NCI-H524 (cell line): ENCODE data around the gene HPX.
"Not testable (repeated sequence)": the region's sequence is repeated elsewhere in the genome, so short reads cannot be mapped to it uniquely, and the experiment has no call there.

Experiments used
- DNase-seq, 2 experiments: peaks; one replicate each; lab custom pipeline; 2025; lab: John Stamatoyannopoulos, UW

Gene HPX

DNA sequence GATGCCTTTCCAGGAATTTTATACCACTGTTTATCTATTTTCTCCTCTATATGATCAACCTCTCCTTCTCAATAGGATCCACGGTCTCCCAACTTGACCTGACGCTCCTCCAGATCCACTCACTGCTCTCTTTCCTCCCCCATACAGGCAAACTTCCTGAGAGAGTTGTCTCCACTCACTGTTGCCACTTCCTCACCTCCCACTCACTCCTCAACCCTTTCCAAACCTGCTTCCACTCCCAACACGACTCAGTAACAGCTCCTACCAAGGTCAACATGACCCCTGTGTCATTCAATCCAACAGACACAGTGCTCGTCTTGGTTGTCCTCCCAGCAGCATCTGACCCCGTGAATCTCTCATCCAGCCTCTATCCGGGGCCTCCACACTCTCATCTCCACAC, 25.0 kb downstream of the HPX start:
- no peak for DNase-seq

DNA sequence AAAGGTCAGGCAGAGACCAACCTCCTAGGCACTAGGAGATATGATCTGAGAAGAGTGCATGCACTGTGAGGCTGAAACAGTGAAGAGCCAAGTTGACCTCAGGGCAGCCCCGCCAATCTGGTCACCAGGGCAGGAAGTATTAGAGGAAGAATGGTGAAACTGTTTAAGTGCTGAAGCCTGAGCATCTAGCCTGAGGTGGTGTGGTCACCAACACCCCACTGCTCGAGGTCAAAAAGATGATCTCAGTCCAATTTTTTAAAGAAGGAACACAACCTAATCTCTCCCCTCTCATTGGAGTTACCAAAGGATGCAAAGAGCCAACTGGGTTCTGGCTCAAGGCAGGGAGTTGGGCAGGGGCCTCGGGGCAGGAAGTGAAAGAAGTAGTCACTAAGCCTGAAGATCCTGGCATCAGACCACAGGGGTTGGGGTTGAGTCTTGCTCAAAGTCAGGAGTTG, 25.9 kb downstream of the HPX start:
- DNase-seq: no peak

DNA sequence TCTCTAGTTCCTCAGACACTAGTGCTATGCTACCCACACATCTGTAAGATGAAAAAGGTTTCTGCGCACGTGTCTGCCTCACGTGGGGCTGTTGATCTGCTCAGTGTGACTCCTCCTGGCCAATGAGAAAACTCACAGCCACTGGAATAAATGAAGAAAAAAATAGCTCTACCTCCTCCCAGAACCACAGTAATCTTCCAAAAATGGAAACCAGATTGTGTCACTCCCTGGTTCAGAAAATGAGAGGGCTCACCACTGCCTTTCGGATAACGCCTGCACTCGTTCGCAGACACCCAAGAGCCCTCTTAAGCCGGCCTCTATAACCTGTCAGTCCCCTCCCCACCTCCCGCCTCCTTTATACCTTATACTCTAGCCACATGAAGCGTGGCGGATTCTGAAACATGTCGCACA, 27.0 kb downstream of the HPX start:
- no peak for DNase-seq

DNA sequence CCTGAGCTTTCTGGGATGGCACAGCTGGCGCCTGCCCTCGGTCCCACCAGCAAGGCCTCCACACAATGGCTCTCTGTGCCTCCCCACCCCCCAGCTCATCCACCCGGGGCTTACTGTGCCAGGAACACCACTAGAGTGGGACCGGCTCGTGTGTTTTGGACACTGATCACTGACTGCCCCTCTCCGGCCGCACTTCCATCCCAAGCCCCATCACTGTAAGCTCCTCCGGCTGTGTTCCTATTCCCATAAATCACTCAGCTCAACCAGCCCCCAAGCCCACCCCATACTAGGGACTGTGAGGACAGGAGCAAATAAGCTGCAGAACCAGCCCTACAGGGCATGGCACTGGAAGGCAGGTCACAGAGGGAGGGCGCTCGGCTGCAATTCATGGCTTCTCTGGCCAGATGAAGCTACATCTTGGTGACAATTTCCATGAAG, 29.2 kb downstream of the HPX start:
- no peak for DNase-seq

DNA sequence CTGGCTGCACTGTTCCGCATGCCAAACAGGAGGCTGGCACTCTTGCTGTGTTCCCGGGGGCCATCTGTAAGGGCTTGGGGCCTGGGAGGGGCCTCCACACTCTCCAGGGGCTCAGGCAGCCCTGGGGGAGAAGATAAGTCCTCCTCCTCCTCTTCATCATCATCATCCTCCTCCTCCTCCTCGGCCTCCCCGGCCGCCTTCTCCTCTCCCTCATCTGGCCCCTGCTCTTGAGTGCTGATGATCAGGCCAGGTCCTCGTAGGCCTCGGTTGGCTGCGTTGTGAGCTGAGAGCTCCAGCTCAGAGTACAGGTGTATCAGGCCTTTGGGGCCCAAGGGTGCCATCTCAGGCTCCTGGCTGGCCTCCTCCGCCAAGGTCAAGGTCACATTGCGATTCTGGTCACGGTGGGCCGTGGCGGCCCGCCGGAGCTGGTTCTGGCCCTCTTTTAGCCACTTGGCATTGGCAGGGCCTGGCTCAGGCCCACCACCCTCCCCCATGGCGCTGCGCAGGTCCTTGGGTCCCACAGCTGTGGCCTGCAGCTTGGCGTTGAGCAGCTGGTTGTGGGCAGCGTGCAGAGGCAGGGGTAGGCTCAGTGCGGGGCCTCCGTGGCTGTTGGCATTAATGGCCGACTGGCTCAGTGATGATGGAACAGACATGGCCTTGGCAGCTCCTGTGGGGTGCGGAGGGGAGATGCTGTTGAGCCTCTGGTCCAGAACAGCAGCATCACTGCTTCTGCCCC, 29.9 kb downstream of the HPX start:
- DNase-seq: no peak

DNA sequence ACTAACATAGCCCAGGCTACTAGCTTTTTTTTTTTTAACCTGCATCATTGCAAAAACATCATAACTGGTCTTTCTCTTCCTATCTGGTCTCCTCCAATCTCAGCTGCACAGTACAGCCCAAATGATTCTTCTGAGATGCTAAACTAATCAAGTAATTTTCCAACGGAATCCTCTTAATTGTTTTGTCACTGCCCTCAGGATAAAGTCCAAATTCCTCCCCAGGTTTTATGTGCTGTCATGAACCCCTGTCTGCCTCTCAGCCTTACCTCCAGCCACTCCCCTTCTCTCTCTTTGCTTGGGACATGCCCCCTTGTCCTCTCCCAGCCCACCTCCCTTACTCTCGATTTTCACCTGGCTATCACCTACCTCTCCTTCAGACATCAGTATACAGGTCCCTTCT, 34.4 kb downstream of the HPX start:
- no peak for DNase-seq

DNA sequence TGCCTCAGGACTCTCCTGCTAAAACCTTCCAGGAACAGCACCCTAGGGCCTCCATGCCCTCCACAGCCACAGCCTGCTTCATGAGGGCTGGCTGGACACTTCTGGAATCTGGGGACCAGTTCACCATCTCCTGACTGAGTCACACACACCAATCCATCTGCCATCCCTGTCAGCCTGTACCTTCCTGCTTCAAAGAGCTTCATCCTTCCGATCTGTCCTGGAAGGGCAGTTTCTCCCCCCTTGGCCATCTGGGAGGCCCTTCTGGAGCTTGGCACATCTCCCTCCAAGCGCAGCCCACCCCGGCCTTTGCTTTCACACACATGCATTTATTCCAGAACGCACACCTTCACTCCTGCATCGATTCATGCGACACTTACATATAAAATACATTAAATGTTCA, 34.9 kb downstream of the HPX start:
- DNase-seq: peak; percentile 58 to 86

DNA sequence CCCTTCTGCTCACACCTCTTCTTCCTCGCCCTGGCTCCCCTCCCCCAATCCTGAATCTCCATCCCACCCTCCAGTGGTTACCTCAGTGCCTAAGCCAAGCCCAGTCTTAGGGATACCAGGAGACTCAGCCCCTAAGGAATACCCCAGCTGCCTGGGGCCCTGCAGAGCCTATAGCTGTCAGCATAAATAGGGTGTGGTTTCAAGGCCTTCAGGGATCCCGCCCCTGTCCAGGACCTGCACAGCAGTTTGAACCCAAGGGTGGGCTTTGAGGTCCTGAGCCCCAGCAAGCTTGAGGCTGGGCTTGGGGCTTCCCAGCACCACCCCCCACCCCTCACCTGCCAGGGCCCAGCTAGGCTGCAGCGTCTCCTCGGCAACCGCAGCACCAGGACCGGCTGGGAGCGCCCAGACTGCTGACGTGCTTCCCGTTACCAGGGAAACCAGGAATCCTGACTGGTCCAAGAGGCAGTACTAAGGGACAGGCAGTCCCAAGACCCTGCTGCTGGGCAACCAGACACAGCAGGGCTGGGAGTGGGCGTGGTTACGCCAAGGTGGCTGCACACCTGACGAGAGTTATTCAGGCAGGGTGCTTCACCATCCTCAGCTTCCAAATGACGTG, 35.6 kb downstream of the HPX start:
- DNase-seq: peak in 1 of 2 experiments; percentile 36

DNA sequence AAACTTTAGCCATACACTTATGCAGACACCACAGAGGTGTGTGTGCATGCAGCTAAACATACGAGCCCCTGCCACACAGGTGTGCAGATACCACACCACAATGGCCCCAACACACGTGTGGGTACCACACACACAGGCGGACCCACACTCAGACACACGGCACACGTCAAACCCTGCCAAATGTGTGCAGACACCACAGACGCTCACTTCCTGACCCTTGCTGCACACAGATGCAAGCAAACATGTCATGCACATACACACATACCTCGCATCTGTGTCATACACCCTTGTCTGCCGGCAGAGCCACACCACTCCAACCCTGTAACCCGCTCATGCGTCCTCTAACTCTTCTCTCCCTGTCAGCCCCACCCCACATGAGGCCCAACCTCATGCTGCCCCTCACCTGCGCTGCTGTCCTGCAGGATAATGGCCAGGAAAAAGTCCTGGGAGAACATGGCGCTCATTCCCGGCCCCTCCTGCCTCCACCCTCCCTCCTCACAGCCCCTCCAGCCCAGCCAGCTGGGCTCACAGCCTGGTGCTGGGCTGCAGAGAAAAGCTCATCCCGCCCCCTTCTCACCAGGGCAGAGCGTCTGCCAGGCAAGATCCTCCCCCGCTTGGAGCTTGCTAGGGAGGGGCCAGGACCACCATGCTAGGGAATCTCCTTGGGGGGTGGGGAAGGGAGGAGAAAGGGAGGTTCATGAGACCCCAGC, 36.3 kb downstream of the HPX start:
- peak; percentile 5 to 50 for DNase-seq

DNA sequence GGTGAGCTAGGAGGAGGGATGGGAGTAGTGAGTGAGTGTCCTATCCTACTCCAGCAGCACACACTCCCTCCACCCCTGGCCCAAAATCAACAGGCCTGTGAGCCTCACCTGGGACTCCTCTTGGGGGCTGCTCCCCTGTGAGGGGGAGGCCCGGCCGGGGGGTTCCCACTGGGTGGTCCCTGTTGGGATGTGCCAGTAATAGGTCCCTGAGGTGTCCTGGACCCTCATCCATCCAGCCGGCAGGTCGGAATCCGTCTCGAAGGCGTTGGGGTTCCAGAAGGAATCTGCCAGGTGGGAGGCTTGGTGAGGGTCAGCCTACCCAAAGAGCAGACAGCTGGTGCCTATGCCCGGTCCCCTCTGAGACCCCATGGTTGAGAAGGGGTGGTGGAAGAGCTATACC, 37.2 kb downstream of the HPX start:
- DNase-seq: no peak

DNA sequence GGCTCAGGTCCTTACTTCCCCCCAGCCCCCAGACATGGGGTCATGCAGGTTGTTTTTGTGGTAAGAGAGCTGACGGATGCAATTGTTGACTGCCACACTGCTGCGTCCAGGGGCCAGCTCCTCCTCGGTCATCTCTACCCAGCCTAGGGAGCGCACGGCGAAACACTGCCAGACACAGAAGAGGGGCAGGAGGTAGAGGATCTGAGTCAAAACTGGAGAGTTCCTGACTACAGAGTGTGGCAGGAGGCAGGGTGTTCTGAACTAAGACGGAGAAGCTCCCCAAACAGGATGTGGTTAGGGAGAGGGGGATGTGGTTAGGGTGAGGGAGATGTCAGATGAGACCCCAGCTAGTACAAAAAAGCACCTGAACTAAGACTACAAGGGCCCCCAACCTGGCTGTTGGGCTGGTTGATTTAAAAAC, 38.2 kb downstream of the HPX start:
- DNase-seq: no peak

DNA sequence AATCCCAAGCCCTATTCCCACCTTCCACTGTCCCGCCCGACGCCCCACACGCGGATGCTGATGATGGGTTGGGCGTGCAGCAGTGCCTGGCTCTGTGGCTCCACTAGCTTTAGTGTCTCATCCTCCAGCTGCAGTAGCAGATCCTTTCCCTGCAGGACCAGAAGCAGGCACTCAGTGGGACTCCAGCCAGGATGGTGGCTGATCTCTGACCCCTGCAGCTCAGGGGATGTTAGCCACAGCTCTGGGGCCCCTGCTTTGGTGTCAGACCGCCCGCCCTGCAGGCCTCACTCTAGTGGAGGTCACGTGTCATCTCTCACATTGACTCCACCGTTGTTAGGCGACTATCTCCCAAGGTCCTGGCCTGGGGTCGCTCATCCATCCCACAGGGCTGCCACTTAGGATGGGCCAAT, 38.7 kb downstream of the HPX start:
- DNase-seq: no peak

DNA sequence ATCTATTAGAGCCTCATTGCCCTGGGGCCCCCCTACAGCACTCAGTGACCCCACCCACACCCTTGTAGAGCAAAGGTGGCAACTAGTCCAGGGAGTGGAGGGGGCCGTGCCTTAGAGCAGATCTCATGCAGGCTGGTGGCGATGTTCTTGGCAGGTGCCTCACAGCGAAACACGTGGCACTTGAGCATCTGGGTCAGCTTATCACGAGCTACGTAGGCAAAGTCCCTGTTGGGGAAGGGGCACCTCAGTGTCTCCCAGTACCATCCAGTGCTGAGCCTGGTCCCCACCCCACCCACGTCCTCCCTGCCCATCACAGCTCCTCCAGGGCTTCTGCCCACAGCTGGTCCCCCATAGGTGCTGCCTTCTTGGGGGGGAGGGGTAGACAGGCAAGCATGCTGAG, 39.3 kb downstream of the HPX start:
- DNase-seq: no peak

DNA sequence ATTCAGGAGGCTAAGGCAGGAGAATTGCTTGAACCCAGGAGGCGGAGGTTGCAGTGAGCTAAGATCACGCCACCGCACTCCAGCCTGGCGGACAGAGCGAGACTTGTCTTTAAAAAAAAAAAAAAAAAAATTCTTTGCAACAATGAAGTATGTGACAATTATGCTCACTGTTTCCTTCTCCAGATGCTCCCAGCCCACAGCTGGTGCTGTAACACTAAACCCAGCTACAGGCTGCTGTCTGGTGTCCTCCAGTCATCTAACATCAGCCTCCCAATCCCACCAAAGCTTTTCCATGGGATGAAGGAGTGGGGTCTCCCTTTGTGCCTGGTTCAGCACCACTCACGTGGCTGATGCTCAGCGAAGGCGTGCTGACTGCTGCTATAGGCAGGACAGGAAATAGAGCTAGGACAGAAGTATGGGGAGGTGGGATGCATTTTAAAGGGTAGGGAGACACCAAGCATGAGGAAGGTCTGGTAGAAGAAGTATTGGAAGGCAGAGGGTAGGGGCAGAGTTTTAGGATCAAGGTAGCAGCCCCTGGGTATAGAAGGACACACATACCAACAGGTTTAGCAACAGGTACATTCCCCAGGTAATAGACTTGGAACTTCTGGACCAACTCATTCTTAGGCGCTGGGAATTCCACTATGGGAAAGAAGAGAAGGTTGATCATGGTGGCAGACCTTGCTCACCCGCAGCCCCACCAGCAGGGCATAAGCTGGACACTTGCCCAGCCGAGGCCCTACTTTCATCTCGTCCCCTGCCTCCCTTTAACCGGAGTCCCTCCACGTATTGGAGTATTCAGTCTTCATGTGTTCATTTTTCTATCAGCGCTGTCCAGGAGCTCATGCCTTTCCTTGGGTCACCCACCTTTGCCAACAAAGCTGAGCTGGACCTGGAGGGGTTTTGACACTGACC, 40.1 kb downstream of the HPX start:
- no peak for DNase-seq

DNA sequence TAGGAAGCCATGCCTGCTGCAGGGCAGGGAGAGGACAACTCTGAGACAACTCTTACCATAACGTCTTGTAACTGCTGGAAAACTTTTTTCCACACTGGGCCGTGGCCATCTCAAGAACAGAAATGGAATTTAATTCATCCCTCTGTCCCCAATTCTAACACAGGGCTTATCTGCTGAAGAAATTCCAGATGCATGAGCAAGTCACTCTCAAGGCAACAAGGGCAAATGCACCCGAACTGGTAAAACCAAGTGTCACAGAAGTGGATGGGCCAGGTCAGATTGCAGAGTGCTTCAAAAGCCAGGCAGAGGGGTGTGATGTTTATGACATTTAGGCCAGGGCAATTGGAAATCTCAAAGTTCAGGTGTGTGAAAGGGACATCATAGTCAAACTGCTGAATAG, 43.2 kb downstream of the HPX start:
- DNase-seq: no peak

DNA sequence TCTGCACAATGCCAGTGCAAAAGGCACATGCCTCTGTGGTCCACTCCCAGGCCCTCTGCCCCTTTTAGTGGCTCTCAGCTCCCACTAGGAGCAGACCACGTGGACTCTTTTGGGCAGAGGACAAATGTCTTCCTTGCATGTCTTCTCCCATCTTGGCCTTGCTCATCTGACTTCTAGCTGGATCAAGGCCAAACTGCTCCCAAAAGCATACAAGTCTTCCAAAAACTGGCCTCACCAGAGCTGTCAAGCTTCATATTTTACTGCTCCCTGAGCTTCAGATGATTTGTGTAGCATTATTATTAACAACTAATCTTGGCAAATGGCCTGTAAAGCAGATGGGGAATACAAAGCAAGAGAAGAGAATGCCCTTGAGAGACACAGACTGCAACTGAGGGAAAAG, 43.6 kb downstream of the HPX start:
- no peak for DNase-seq

DNA sequence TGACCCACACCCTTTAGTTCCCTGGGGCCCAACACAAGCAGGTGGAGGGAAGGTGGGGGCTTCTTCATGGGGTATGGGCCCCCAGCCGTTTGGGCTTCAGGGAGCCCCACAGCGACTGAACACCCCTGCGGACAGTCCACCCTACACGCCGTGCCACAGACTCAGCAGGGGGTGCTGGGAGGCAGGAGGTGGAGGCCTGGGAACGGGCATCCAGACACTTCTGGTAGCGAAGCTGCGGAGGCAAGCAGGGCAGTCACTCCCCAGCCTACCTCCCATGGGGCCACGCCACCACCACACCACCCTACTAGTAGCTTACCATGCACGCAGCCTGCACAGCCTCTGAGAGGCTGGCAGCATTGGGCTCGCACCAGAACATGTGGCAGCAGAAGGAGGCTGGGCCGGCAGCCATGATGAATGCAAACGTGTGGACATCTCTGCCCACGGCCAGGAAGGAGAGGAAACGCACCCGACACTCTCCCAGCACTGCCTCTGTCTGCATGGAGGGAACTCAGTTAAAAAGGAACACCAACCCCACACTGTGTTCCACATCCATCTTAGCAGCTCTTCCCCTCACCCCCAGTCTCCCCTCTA, 45.2 kb downstream of the HPX start:
- DNase-seq: no peak

DNA sequence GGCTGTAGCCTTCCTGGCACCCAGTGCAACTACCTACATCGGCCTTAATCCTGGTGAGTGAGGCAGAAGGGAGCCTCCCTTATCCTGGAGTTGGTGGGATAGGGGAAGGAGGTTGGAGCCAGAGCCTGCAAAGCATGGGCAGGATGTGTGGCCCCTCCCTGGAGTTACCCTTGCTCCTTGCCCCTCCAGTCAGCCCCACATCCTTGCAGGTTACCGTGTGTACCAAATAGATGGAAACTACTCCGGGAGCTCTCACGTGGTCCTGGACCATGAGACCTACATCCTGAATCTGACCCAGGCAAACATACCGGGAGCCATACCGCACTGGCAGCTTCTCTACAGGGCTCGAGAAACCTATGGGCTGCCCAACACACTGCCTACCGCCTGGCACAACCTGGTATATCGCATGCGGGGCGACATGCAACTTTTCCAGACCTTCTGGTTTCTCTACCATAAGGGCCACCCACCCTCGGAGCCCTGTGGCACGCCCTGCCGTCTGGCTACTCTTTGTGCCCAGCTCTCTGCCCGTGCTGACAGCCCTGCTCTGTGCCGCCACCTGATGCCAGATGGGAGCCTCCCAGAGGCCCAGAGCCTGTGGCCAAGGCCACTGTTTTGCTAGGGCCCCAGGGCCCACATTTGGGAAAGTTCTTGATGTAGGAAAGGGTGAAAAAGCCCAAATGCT, 46.7 kb downstream of the HPX start:
- peak in 1 of 2 experiments; percentile 11 for DNase-seq

DNA sequence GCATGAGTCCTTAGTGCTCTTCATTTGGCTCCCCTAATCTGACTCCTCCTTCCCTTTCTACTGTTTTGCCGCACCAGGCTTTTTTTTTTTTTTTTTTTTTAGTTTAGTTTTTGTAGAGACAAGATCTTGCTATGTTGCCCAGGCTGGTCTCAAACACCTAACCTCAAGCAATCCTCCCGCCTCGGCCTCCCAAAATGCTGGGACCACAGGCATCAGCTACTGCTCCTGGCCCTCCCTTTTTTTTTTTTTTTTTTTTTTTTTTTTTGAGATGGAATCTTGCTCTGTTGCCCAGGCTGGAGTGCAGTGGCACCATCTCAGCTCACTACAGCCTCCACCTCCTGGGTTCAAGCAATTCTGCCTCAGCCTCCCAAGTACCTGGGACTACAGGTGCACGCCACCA, 48.5 kb downstream of the HPX start:
- DNase-seq: not testable (repeated sequence)

DNA sequence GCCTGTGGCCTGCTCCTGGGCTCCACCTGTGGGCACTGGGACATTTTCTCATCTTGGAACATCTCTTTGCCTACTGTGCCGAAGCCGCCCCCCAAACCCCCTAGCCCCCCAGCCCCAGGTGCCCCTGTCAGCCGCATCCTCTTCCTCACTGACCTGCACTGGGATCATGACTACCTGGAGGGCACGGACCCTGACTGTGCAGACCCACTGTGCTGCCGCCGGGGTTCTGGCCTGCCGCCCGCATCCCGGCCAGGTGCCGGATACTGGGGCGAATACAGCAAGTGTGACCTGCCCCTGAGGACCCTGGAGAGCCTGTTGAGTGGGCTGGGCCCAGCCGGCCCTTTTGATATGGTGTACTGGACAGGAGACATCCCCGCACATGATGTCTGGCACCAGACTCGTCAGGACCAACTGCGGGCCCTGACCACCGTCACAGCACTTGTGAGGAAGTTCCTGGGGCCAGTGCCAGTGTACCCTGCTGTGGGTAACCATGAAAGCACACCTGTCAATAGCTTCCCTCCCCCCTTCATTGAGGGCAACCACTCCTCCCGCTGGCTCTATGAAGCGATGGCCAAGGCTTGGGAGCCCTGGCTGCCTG, 49.2 kb downstream of the HPX start:
- no peak for DNase-seq
